Measurements from ENCODE around the gene CD70.
"Not testable (repeated sequence)": the region's sequence is repeated elsewhere in the genome, so short reads cannot be mapped to it uniquely, and the experiment has no call there.

CD70 gene

GRCh38 chr19:6568816-6569215 lies 22.1 kb downstream of the CD70 start:
- no peak for DNase-seq

GRCh38 chr19:6568010-6568526 lies 22.9 kb downstream of the CD70 start:
- DNase-seq = no peak

GRCh38 chr19:6566727-6567126 lies 24.2 kb downstream of the CD70 start:
- not testable (repeated sequence) for DNase-seq

GRCh38 chr19:6564393-6564792 lies 26.6 kb downstream of the CD70 start:
- no peak for DNase-seq

GRCh38 chr19:6562437-6562836 lies 28.5 kb downstream of the CD70 start:
- not testable (repeated sequence) for DNase-seq

- no peak for DNase-seq
These were observed 34.3 kb downstream of the CD70 start for GRCh38 chr19:6556480-6557195.

- DNase-seq = no peak
These were observed 34.9 kb downstream of the CD70 start for GRCh38 chr19:6556043-6556449.

GRCh38 chr19:6551607-6552450 lies 39.1 kb downstream of the CD70 start:
- no peak for DNase-seq

- no peak for DNase-seq
These were observed 39.9 kb downstream of the CD70 start for GRCh38 chr19:6551091-6551490.

- DNase-seq = not testable (repeated sequence)
These were observed 40.3 kb downstream of the CD70 start for GRCh38 chr19:6550679-6551078.

GRCh38 chr19:6543866-6544347 lies 47.0 kb downstream of the CD70 start:
- no peak for DNase-seq

- DNase-seq = no peak
These were observed 49.8 kb downstream of the CD70 start for GRCh38 chr19:6540918-6541689.

- no peak for DNase-seq
These were observed 51.4 kb downstream of the CD70 start for GRCh38 chr19:6539514-6539913.
